ENCODE data around the gene ARID5B.

ARID5B gene

GRCh38 chr10:61994405-61995219 lies 93.1 kb downstream of the ARID5B start:
- DNase-seq: no peak

- no peak for DNase-seq
Measured at GRCh38 chr10:61995220-61995503, 93.7 kb downstream of the ARID5B start.

- DNase-seq: no peak
Measured at GRCh38 chr10:61998937-61999336, 97.4 kb downstream of the ARID5B start.

GRCh38 chr10:62000037-62000603 lies 98.6 kb downstream of the ARID5B start:
- DNase-seq: no peak

GRCh38 chr10:62000726-62001125 lies 99.2 kb downstream of the ARID5B start:
- DNase-seq: no peak

- no peak for DNase-seq
Measured at GRCh38 chr10:62001898-62002297, 100.4 kb downstream of the ARID5B start.

GRCh38 chr10:62002753-62003152 lies 101.3 kb downstream of the ARID5B start:
- DNase-seq: no peak

GRCh38 chr10:62004042-62004441 lies 102.5 kb downstream of the ARID5B start:
- no peak for DNase-seq

DNA sequence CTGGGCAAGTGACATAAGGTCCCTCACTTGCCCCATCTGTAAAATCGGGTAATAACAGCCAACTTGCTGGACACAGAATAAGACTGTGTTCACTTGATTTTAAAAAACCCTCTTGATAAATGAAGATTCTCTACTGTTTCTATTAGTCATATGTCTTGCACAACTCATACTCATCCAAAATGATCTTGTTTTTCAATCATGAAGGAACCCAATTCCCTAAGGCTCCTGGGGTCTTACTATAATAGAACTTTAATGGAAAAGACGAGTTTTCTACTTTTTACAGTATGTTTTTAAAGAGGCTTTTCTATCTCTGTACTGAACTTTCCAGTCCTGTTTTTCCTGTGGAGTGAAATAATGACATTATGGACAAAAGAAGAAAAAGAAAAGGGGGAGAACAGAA lies 103.8 kb downstream of the ARID5B start:
- no peak for DNase-seq

- no peak for DNase-seq
Measured at GRCh38 chr10:62005687-62006086, 104.2 kb downstream of the ARID5B start.

- no peak for DNase-seq
Measured at GRCh38 chr10:62007145-62007544, 105.6 kb downstream of the ARID5B start.

DNA sequence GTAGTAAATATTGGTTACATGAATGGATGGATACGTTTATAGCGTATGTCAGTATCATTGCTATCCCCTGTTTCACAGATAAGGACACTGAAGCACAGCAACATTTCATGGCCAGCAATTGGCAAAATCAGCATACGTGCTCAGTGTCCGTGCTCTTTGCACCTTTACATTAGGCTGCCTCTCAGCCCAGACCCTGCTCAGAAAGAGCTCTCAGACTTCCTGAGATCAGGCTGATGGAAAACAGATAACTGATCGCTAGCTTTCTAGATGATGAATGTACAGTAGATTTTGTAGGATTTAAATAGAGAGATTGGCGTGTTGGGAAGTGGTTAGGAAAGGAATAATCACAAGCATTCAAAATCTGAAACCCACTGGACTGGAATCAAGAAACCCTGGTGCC lies 106.7 kb downstream of the ARID5B start:
- DNase-seq: no peak

GRCh38 chr10:62008946-62009345 lies 107.4 kb downstream of the ARID5B start:
- DNase-seq: no peak

- DNase-seq: no peak
Measured at GRCh38 chr10:62010366-62010765, 108.9 kb downstream of the ARID5B start.

GRCh38 chr10:62011558-62011957 lies 110.1 kb downstream of the ARID5B start:
- DNase-seq: no peak

GRCh38 chr10:62012318-62012717 lies 110.8 kb downstream of the ARID5B start:
- DNase-seq: no peak

GRCh38 chr10:62014510-62014909 lies 113.0 kb downstream of the ARID5B start:
- DNase-seq: no peak

GRCh38 chr10:62015994-62016393 lies 114.5 kb downstream of the ARID5B start:
- DNase-seq: no peak

DNA sequence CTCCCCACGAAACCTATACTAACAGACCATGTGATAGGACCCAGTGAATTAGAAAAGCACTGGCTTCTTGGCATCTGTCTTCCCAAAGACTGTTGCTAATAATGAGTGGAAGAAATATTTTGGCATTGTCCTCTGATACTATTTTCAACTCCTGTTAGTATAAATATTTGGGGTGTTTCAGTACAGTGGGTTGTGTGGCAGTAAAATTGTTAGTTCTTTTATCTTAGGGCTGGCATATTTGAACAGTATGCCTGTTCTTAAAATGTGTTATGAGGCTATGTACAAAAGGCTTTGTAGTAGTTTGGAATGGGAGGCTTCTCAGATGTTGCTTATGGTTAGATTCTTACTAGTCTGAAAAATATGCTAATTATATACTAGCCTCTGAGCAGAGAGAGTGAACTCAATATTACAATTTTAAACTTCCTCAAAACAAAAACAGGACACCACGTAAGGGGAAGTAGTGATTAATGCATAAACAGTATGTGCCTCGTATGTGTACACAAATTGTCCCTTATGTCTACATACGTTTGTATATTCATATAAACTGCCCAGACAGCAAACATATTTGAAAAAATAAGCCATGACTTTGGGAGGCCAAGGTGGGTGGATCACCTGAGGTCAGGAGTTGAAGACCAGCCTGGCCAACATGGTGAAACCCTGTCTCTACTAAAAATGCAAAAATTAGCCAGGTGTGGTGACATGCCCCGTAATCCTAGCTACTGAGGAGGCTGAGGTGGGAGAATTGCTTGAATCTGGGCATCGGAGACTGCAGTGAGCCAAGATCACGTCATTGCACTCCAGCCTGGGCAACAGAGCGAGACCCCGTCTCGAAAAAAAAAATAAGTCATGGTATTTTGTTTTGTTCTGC lies 115.4 kb downstream of the ARID5B start:
- no peak for DNase-seq

DNA sequence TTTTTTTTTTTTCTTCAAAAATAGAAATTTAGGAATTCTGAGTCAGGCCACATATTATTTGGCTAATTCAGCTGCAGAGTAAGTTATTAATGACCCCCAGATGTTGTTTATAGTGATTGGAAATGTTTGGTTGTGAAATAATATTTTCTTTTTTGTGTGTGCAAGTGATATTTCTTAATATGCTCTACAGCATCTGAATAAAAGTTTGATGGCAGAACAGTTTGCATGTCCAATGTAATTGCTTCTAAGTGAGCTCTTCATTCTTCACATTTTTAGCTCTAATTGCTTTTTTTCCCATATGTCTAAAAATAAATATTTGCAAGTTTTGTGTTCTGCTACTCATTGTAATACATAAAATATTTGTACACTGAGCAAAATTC lies 116.0 kb downstream of the ARID5B start:
- DNase-seq: no peak

GRCh38 chr10:62018131-62018911 lies 116.8 kb downstream of the ARID5B start:
- DNase-seq: no peak

DNA sequence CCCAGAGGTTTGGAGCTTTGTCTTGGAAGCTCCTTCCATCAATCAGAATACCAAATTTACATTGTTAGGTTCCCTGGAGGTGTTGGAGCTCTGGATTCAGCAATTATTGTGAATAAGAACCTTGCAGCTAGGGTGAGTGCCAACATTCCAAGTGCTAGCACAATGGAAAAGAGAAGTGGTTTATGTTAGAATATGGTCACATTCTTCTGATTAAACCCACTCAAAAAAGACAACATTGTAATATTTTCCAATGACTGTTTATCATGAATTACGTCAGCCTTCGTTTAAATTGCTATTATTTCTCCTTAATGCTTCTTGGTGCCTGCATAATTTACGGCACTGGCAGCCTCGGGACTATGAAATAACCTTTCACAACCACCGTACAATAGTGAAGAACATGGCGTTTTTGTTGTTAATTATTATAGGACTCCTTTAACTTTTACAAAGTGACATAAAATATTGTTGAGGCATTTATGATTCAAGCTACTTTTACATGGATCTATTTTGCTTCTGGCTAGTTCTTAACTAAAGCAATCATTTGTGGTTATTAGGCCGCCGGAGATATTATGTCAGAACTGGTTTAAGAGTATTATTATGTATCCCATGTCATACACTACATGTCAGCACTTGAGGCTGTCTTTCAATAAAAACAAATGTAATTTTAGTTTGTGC lies 117.7 kb downstream of the ARID5B start:
- no peak for DNase-seq

All from activated effector memory CD4-positive, alpha-beta T cell treated with Interleukin-2 at 50 U/mL for 16 hours (primary cell).